Stimulated activated CD4-positive, alpha-beta T cell treated with anti-CD3 and anti-CD28 coated beads, Interleukin-2, amount 100 ng/mL, for 24 hours (primary cell): ENCODE data around the gene SNRNP200.
"Not testable (repeated sequence)": the region's sequence is repeated elsewhere in the genome, so short reads cannot be mapped to it uniquely, and the experiment has no call there.

ENCODE experiments used
- DNase-seq, 2 donors: peaks; one replicate each; pipeline ENCODE4 v3.0.0-alpha.2; 2020

The SNRNP200 gene

GRCh38 chr2:96325041-96325883, 19.9 kb upstream of the SNRNP200 start, which contains the start of gene ITPRIPL1:
Gene ITPRIPL1 (plus strand): TSS chr2:96325317. CDS start chr2:96325840, 523 bp downstream.
- peak; percentile 46 to 62 for DNase-seq

GRCh38 chr2:96324721-96325040, 19.3 kb upstream of the SNRNP200 start:
- peak; percentile 50 to 54 for DNase-seq

GRCh38 chr2:96323849-96324248, 18.5 kb upstream of the SNRNP200 start:
- DNase-seq: no peak

GRCh38 chr2:96320728-96321622, 15.6 kb upstream of the SNRNP200 start:
- peak; percentile 39 to 56 for DNase-seq

- DNase-seq: no peak
These were observed 15.0 kb upstream of the SNRNP200 start for GRCh38 chr2:96320326-96320725.

- no peak for DNase-seq
These were observed 14.1 kb upstream of the SNRNP200 start for GRCh38 chr2:96319396-96319795.

- no peak for DNase-seq
These were observed 13.4 kb upstream of the SNRNP200 start for GRCh38 chr2:96318723-96319122.

- DNase-seq: no peak
These were observed 12.2 kb upstream of the SNRNP200 start for GRCh38 chr2:96317584-96317997.

- DNase-seq: no peak
These were observed 11.7 kb upstream of the SNRNP200 start for GRCh38 chr2:96316999-96317398.

GRCh38 chr2:96315400-96316071, 10.2 kb upstream of the SNRNP200 start:
- no peak for DNase-seq

- no peak for DNase-seq
These were observed 9.7 kb upstream of the SNRNP200 start for GRCh38 chr2:96315005-96315399.

GRCh38 chr2:96308248-96308647, 2.9 kb upstream of the SNRNP200 start:
- DNase-seq: no peak

- DNase-seq: no peak
These were observed 1.0 kb upstream of the SNRNP200 start for GRCh38 chr2:96306370-96306769.

GRCh38 chr2:96305979-96306308, 598 bp upstream of the SNRNP200 start:
- no peak for DNase-seq

- no peak for DNase-seq
These were observed 740 bp downstream of the SNRNP200 start for GRCh38 chr2:96304606-96305005.

GRCh38 chr2:96301865-96302264, 3.5 kb downstream of the SNRNP200 start:
- no peak for DNase-seq

GRCh38 chr2:96296925-96297324, 8.4 kb downstream of the SNRNP200 start:
- DNase-seq: no peak

- not testable (repeated sequence) for DNase-seq
These were observed 11.1 kb downstream of the SNRNP200 start for GRCh38 chr2:96294271-96294670.

- no peak for DNase-seq
These were observed 13.6 kb downstream of the SNRNP200 start for GRCh38 chr2:96291751-96292150.

GRCh38 chr2:96287273-96287856, 18.0 kb downstream of the SNRNP200 start:
- no peak for DNase-seq

- no peak for DNase-seq
These were observed 28.4 kb downstream of the SNRNP200 start for GRCh38 chr2:96276787-96277499.

GRCh38 chr2:96274355-96275056, 30.8 kb downstream of the SNRNP200 start:
- no peak for DNase-seq
